HG03571 (cell line): ENCODE data around the gene C1orf74.

ENCODE experiments used
- ATAC-seq: cut with Tn5 transposase; IDR thresholded peaks from one replicate; pipeline ENCODE4 v1.9.1; 2021; ENCODE audit not compliant: unreplicated experiment

The C1orf74 gene

DNA sequence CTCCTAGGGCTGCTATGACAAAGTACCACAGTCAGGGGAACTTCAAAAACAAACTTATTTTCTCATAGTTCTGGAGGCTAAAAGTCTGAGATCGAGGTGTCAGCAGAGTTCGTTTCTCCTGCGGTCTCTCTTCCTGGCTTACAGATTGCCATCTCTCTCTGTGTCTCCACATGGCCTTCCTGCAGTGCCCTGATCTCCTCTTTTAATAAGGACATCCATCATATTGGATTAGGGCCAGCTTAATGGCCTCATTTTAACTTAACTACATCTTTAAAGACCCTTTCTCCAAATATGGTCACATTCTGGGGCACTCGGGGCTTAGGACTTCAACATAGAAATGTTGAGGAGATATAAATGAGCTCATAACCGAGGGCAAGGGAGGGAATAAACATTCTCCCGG lies 12.2 kb downstream of the C1orf74 start:
- no peak for ATAC-seq

DNA sequence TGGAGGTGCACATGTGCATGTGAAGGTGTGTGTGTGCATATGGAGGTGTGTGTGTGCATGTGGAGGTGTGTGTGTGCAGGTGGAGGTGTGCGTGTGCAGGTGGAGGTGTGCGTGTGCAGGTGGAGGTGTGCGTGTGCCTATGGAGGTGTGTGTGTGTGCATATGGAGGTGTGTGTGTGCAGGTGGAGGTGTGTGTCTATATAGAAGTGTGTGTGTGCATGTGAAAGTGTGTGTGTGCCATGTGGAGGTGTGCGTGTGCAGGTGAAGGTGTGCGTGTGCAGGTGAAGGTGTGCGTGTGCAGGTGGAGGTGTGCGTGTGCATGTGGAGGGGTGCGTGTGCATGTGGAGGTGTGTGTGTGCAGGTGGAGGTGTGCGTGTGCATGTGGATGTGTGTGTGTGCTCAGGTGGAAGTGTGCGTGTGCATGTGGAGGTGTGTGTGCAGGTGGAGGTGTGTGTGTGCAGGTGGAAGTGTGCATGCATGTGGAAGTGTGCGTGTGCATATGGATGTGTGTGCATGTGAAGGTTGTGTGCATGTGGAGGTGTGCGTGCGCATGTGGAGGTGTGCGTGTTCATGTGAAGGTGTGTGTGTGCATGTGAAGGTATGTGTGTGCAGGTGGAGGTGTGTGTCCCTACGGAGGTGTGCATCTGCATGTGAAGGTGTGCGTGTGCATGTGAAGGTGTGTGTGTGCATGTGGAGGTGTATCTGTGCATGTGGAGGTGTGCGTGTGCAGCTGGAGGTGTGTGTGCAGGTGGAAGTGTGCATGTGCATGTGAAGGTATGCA lies 13.5 kb downstream of the C1orf74 start:
- ATAC-seq: no peak

DNA sequence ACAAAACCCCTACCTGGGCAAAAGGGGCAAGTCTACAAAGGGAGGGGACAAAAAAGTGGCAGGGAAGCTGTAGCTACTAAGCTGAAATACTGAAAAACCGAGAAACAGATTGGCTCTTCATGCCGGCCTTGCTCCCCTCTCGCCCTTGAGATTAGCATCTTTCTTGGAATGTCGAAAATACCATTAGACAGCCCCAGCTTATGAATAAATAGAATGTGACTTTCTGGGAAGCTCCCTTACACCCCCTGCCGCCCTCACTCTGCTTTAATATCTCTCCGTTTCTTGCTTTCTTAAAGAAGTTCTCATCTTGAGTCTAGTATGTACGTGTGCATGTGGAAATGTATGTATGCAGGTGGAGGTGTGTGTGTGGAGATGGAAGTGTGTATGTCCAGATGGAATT lies 14.4 kb downstream of the C1orf74 start:
- no peak for ATAC-seq

DNA sequence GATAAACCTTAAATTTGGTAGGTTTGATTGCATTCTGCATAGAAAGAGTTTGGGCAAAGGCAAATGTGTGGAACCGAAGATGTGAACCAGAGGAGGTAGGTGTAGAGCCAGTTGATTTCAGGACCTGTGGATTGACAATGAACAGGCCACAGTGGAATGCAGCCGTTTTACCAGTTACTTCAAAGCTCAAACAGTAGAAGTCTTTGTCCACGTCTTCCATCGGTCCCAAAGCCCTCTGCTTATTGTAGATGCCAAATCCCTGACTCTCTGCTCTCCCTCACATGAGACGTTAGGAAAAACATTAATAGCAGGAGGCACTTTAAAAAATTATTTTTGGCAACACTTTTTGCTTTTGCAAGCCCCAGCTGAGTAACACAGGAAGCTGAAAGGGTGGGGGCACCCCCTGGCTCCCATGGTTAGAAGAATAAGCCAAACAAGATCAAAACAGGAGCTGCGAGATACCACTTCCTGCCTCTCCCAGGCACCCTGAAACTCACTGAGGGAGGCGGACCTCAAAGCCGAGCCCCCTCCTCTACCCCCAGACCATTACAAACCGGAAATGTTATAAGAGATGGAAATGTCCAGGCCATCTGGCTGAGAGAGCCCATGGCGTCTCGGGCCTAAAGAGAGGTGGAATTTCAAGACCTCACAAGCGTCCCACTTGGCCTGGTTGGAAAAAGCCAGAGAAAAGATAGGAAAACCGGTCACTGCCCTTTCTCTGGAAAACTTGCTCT lies 15.0 kb downstream of the C1orf74 start:
- peak; percentile 79 for ATAC-seq

DNA sequence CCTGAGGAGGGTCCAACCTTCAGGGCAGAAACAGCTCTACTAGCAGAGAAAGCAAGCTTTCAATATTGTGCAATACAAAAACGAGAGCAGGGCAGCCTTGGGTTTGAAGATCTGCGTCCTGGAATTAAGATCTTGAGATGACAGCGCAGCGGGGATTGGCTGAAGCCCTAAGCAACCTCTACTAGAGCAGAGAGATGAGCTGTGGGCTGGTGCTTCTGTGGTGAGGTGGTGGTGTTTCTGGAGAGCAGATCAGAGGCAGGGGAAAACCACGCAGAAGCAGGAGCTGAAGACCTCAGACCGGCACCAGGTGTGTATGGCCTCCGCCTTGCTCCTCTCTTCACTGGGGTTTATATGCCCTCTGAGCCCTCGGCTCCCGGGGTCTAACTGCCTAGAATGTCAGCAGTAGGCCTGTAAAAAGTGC lies 16.0 kb downstream of the C1orf74 start:
- peak; percentile 83 for ATAC-seq

- ATAC-seq: no peak
These were observed 16.7 kb downstream of the C1orf74 start for GRCh38 chr1:209767706-209768105.

- no peak for ATAC-seq
These were observed 17.3 kb downstream of the C1orf74 start for GRCh38 chr1:209767096-209767495.

DNA sequence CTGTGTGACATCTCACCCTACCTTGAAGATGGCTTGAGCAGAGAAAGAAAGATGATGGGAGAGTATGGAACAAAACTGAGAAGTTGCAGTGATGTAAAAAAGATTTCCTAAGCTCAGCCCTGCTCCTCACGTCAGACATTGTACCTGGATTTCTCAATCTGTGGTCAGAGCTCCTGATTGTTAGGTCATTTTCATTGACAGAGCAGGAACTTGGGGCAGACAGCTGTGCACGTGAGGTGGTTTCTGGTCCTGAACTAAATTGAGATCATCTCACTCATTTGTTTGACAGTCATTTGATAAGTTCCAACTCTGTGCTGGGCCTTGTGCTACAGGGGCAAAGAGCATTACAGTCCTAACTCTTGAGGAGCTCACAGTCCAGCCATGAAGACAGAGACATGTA lies 18.3 kb downstream of the C1orf74 start:
- no peak for ATAC-seq

- no peak for ATAC-seq
These were observed 23.2 kb downstream of the C1orf74 start for GRCh38 chr1:209761011-209761635.

DNA sequence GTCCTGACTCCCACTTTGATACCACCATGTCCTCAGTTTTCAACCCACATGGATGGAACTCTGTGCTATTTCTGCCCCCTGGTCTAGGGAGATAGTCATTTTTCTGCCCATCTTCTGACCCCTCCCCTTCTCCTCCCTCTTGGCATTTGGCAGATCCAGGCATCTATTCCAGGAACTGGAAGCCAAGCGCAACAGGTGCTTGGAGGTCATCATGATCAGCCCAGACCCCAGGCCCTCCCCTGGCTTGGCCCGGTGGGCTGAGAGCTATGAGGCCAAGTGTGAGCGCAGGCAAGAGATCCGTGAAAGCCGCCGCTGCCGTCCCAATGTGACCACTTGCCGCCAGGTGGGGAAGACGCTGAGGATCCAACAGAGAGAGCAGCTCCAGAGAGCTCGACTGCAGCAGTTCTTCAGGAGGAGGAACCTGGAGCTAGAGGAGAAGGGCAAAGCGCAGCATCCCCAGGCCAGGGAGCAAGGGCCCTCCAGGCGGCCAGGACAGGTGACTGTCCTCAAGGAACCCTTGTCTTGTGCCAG lies 24.5 kb downstream of the C1orf74 start:
- ATAC-seq: no peak

- no peak for ATAC-seq
These were observed 26.0 kb downstream of the C1orf74 start for GRCh38 chr1:209758400-209758799.

DNA sequence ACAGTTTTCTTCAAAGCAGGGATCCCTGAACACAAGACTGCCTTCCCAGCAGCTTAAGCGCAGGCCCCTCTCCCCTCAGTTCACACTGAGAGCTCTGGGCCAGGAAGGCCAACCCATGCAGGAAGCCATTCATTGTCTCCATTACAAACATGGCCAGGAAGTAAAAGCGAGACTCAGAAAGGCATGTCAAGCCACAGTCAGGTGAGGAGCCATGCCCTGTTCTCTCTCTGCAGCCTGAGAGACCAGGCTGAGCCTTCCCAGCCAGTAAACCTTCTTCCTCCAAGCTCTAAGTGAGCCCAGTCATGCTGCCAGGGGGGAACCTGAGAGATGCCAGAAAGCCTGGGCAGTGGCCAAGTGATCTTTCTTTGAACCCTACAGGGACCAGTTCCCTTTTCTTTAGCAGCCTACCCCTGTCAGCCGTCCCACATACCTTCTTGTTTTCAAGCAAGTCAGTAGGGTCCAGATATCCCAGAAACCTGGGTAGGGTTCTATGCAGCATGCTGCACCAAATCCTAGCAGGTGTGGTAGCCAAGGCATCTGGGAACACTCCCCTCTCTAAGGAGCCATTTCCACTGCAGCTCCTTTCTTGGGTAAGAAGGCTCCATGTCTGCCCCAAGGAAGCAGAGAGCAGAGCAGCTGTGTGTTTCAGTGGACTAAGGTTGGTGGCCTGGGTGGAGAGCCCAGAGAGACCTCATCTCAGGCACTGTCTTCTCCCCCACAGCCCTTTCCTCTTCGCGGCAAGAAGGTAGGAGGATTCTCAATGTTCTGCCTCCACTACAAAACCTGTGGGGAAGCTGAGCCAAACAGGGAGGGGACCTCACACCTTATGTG lies 27.5 kb downstream of the C1orf74 start:
- peak; percentile 28 for ATAC-seq

DNA sequence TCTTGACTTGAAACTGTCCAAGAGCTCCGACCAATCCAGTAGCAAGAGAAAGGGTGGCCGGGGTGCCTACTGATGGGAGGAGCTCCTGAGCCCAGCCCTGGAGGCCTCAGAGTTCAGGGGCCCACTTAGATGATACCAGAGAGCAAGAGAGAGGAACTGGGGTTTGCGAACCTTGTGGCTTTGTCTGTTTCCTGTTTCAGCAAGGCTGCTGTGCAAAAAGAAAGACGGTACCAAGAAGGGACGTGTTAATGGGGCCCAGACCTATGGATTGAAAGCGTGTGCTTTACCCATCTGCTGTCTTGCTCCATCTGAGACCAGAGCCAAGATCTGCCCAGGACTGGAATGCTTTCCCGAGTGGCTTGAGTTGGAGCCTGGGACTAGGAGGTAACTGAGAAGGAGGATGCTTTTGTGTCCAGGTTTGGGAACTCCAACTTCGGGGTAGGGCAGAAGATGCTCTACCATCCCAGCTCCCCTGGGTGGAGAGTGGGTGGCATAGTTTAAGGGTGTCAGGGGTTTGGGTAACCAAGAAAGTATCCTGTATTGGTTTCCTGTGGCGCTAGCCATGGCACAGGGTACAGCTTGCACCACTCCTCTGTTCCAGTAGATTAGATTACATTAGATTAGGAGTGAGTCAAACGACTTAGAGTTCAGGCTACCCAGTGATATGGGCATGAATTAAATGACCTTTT lies 28.3 kb downstream of the C1orf74 start, which contains the start of gene TRAF3IP3:
Gene TRAF3IP3, plus strand, starts transcription at position 128 of the 689 bp plus-strand sequence. CDS start 3,987 bp downstream, outside the sequence.
- ATAC-seq: peak; percentile 75

- no peak for ATAC-seq
These were observed 29.1 kb downstream of the C1orf74 start for GRCh38 chr1:209755256-209755655.

DNA sequence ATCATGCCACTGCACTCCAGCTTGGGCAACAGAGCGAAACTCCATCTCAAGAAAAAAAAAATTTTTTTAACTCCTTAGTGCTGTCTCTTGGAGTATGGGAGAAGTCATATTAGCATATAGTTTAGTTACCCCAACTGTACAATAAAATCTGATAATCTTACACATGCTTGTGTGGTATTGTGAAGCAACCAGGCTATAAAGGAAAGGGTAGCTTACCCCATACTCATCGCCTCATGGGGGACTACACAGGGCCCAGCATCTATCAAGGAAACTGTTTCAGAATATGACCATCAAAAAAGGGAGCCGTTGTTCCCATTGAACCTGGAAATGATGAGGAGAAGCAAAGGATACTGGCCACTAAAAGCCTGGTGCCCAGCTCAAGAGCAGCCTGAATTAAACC lies 31.5 kb downstream of the C1orf74 start:
- ATAC-seq: no peak

DNA sequence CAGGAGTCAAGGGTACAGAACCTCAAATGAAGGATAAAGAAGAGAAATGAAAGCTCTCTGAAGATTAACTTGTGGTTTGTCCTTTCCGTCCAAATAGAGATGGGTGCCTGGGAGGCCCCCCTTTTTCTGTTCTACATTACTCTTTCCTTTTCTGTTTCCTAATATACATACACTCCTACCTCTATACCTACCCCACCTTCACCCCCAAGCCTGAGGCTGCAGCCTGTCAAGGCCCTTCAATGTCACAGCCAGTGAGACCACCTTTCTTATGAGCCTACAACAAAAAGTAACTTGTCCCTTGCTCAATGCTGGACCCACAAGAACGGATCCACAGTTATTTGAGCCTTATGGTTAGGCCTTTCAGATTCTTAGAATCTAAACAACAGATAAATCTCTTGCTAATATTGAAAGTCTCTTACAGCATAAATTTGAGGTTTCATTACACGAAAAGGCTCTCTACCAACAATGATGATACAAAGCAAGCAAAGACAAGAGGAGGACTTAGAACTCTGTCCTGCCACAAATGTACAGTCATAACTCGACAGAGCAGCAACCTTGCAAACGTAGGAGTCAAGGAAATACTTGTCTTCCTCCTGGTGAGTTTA lies 32.6 kb downstream of the C1orf74 start:
- ATAC-seq: peak; percentile 42

- ATAC-seq: no peak
These were observed 34.6 kb downstream of the C1orf74 start for GRCh38 chr1:209749670-209750323.

DNA sequence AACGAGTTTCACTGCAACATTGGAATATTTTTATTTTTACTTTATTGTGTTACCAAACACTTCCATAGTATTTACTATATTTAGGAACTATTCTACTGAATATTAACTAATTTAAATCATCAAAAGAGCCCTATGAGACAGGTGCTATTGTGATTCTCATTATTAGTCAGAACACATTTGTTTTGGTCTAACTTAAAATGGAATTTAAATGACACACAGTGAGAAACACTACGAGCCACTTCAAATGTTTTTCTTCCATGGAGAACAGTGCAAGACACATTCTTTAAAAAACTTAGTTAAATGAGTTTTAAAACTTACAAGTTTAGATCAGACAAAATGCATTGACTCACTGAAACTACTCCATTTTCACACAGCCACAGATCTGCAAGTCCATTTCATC lies 35.2 kb downstream of the C1orf74 start:
- no peak for ATAC-seq

DNA sequence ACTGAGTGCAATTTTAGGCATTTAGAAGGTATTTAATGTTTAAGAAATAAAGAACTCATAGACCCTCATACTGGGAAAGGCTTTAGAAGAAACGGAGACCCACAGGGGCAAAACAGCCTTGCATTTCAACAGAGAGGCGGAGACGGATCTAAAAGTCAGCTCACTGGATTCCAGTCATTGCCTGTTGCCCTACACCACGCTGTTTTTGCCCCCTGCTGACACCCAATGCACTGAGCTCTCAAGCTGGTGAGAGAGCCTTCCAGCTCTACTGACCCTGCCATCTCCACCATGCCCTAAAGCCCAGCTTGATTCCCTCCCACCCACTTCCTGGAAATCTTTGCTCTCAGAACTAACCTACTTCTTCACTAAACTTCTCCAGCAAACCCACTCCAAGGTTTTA lies 35.7 kb downstream of the C1orf74 start:
- ATAC-seq: no peak
